ENCODE results near the gene TIAM1.
"Not testable (repeated sequence)": the region's sequence is repeated elsewhere in the genome, so short reads cannot be mapped to it uniquely, and the experiment has no call there.

TIAM1 gene

DNA sequence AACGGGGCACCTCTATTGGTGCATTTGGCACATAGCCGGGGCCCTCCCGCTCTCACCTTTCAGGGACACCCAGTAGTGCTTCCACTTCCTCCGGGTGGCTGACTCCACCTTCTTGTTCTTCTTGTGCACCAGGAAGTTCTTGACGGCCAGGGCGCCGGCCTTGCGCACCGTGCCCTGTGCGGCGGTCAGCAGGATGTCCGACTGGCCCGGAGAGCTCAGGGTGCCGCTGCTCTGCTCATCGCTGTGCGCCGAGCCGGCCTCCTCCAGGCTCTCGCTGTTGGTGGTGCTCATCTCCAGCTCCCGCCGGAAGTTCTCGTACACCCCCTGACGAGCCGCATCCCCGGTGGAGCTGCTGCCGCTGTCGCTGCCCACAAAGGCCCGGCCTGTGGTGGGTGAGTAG lies 92.4 kb downstream of the TIAM1 start:
- DNase-seq = no peak

DNA sequence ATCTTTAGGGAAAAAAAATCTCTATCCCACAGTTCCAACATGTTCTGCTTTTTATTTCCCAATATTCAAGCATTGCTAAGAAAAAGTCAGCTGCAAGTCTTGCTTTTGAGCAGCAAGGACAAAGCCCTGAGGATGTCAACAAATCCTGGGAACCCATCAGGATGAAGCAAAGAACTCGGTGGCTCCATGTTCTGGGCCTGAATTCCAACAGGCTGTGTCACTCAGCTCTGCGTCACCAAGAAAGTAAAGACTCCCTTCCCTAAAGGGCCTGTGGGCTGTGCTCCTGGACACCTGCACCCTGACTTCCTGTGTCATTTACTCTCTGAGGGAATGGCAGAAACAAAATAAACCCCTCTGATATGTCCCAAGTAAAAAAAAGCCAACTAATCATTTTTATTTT lies 95.5 kb downstream of the TIAM1 start:
- DNase-seq = no peak

DNA sequence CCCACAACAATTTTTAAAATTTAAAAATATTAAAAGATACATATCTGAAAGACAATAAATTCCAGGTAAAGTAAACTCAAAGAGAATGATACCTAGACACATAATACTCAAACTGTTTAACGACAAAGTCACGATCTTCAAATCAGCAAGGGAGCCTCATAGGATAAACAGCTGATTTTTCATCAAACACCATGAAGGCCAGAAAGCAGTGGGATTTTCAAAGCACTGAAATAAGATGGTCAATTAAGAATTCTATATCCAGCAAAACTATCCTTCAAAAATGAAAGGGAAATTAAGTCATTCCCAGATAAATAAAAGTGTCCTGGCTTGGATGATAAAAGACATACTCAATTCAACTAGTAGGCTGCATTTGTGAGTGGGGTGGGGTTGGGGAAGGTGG lies 100.5 kb downstream of the TIAM1 start:
- no peak for DNase-seq

DNA sequence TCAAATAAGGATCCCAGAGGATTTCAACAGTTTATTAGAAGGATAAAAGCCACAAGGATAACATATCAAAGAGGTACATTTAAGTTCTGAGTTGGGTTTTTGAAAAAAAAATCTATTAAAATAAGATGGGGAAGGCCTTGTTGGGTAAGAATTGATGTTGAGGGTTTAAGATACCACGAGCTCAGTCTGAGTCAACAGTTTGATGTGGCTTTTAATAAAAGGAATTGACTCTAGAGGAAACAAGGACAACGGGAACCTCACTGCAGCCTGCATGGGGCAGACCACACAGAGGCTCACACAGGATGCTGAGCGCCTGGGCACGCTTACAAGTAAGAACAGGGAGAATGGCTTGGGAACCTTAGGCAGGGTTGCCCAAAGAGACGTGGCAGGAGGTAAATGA lies 107.5 kb downstream of the TIAM1 start:
- DNase-seq = no peak

DNA sequence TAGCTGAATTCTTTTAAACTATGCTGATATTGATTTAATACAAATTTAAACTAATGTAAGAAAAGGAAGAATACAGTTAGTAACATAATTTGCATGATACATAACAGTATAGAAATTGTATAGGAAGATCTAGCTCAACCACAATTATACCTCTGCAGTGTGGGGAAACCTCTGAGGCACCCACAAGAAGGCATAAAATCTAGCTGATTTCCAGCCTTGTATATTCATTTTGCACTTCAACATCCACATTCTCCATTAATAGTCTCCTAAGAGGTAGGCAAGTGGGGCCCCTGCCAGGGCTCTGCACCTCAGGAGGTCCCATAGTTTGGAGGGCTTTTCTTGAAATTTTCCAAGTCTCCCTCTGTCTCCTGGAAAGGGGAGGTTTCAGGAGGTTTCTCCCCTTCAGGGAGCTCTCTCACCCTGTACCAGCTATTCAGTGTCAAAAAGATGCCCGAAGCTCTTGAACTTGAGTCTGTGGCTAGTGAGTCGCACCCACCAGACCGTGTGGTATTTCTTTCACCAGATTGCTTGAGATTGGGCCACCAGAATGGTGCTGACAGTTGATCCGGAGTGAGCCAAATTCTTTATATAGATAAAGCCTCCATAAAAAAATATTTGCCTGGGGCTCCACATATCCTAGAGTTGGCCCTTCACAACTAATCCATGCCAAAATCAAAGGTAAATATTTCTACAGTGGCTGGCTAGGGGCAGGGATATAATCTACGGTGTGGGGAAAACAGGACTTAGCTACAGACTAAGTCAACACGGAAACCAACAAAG lies 108.2 kb downstream of the TIAM1 start:
- no peak for DNase-seq

DNA sequence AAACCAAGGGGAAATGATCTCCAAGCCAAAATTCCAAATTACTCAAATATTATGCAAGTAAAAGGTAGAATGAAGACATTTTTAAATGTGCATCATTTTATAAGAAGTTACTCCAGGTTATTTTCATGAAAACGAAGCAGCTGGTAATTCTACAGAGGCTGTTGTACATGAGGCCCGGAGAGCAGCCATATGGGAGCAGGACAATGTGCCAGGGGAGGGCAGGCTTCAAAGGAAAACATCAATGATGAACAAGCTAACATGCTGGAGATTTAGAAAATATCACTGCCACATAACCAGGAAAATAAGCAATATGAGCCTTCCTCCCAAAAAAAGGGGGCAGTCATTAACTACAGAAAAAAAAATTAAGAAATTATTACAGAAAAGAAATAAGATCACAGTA lies 109.1 kb downstream of the TIAM1 start:
- no peak for DNase-seq

DNA sequence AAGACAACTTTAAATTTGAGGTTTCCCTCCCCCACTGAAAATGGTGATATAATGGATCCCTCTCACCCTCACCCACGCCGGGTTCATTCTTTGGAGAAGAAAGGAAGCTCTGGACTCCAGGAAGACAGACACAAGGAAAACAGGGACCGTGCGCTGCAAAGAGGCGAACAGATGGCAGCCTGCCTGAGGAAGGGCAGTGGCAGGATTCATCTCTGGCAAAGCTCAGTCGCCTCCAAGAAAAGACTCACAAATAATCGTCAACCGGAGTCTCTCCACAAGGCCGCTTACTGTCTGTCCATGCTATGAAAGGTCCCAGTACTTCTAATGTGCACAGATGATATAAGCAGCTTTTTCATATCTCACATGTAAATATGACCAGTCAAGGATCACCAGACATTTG lies 110.3 kb downstream of the TIAM1 start:
- no peak for DNase-seq

DNA sequence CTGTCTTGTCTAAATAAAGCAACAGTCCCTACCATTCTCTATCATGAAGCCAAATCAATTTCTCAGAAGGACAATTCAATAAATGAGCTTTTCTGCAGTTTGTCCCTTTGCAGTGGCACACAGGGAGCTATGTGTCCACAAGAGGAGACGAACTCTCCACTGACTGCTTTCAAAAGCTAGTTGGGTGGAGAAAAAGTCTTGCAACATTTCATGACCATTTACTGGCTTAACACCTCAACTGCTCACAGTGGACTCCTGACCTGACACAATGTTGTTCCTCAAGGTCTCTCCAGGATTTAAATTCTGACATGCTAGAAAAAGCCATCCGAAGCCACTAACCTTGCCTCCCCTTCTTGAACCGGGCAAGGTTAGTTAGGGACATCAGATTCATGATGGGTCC lies 111.7 kb downstream of the TIAM1 start:
- DNase-seq = no peak

DNA sequence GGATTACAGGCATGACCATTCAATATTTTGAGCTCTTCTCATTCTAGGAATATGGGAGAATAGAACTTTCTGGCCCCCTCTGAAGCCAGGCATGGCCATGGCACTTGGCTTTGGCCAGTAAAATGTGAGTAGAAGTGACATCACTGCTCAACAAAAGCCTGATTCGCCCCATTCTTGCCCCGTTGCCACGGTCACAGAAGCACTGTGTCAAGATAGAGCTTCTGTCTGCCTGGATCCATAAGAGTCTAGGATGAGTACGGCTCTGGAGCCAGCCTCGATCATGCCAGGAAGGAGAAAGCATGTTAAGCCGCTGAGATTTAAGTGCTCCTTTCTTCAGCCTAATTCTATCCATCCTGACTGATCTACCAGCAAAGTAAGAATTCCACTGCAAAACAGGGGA lies 113.1 kb downstream of the TIAM1 start:
- no peak for DNase-seq

DNA sequence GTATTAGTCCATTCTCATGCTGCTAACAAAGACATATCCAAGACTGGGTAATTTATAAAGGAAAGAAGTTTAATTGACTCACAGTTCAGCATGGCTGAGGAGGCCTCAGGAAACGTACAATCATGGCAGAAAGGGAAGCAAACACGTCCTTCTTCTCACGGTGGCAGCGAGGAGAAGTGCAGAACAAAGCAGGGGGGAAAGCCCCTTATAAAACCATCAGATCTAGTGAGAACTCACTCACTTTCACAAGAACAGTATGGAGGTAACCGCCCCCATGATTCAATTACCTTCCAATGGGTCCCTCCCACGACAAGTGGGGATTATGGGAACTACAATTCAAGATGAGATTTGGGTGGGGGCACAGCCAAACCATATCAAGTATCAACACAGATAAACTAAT lies 115.3 kb downstream of the TIAM1 start:
- DNase-seq = not testable (repeated sequence)

DNA sequence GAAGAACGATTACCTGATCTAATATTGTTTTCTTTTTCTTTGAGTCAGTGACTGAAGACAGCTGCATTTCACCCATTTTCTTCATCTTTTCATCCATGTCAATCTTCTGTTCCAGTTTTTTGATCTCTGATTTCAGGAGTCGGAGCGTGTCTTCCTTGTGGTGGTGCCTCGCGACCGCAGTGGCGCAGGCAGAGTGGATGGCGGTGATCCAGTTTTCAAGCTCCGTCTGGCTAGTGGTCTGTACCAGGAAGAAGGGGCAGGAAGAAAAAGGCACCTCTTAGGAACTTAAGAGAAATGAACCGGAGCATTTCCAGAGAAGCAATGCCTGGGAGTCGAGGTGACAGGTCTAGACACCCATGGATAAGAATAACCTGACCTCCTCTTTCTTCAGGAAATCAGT lies 118.3 kb downstream of the TIAM1 start:
- no peak for DNase-seq

DNA sequence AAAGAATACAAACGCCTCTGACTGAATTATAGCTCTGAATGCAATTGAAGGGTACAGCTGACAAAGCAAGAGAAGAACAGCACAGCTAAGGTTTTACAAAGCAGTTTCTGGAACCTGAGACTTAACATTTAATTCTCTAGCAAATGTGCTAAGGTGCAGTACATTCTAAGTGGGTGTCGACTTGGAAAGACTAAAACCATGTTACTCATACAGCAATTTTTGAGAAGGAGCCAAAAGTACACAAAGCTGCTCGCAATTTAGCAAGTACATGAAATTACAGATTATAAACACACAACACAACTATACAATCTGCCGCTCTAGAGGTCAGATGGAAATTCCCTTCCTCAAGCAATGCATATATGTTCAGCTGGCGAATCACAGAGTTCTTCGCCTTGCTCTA lies 121.9 kb downstream of the TIAM1 start:
- DNase-seq = no peak

DNA sequence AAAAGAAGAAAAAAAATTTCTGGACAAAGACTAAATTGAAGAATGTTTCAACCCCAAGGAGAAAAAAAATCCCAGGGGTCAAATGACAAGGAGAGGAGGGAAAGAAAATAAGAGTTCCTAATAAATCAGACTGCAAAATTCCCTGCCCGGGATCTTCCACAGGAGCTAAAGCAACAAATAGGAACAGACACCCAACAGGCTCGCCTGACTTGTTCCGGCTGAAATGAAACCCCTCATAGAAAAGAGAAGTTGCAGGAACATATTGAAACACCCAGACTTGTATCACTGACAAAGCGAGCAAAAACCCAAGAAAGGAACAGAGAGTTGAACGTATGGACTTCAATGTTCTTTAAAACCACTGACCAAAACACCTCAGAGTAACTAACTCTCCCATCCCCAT lies 123.0 kb downstream of the TIAM1 start:
- DNase-seq = no peak

DNA sequence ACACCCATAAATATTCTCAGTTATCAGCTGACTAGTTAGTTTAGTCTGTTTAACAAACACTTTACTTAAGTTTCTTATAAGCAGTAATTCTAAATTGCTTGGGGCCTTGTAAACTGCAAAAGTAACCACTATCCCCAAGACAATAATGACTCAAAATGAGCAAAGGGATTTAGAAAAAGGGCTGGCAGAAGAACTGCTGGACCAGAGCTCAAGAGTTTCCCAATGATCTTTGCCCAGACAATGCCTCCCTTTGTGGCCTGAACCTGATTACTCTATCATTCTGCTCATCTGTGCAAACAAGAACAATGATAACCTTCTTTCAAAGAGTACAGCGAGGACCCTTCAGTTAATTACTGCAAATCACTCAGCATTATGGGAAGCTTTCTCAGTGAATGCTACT lies 123.5 kb downstream of the TIAM1 start:
- no peak for DNase-seq

DNA sequence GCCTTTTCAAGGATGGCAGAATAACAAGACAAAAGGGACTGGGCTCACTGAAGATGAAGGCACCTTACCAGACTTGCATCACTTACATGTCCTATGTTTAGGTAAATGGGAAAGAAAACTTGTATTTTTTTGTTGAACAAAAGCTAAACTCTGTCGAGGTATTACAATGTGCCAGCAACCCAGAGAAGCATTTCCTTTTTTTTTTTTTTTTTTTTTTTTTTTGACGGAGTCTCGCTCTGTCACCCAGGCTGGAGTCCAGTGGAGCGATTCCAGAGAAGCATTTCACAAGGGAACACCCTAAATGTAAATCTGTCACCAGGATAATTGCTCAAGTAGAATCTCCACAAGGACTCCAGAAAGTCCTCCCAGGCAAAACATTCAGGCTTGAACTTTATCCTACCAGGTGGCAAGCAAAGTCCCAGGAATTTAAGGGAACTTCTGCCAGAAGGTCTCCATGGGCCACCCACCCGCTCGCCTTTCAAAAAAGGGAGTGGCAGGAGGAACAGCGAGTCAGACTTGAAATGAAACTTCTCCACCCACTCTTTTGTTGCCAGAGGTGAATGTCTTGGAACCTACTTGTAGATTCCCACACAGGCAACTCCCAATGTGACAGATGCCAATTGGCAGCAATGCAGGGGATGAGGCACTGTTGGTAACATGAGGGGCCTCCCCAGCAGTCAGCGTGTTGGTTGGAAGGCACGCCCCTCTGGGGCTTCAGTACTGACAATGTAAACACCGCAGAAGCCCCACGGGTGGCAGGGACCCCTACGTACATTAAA lies 125.0 kb downstream of the TIAM1 start:
- DNase-seq = no peak

DNA sequence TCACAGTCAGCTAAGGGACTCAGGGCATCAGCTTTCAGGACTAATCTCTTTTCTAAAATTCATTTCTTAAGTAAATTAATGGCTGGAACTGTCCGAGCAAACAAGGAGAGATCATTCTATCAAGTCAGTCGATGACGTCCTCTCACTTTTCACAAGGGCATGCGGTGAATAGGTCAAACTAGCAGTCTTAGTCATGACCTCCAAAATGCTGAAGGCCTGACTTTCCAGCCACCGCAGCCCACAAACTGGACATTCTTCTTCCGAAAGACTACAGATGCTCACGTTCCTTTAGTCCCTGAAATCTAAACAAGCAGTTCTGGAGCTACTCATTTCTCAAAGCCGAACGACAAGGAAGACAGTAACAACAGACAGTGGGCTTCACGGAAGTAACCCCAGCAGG lies 127.9 kb downstream of the TIAM1 start:
- no peak for DNase-seq

DNA sequence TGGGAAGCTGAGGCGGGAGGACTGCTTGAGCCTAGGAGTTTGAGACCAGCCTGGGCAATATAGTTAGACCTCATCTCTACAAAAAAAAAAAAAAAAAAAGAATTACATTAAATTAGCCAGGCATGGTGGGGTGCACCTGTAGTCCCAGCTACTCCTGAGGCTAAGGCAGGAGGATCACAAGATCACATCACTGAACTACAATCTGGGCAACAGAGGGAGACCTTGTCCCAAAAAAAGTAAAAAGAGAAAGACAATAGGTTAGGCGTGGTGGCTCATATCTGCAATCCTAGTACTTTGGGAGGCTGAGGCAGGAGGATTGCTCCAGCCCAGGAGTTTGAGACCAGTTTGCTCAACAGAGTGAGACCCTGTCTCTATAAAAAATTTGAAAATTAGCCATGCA lies 130.3 kb downstream of the TIAM1 start:
- no peak for DNase-seq

DNA sequence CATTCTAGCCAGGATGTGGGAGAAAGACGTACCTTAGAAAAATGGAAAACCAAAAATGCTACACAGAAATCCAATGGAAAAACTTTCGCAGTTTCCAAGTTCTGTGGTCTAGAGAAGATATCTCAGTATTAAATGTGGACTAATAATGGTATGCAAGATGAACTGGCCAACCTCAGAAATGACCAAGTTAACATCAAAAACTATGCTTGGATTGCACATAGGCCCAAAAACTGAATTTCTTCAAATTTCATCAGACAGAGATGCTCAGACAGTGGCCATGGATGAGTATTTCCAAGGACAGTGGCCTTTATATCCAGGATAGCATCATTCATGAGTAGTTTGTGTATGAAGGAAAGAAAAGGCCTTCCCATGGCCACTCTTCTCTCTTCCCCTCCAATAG lies 132.2 kb downstream of the TIAM1 start:
- DNase-seq = no peak

DNA sequence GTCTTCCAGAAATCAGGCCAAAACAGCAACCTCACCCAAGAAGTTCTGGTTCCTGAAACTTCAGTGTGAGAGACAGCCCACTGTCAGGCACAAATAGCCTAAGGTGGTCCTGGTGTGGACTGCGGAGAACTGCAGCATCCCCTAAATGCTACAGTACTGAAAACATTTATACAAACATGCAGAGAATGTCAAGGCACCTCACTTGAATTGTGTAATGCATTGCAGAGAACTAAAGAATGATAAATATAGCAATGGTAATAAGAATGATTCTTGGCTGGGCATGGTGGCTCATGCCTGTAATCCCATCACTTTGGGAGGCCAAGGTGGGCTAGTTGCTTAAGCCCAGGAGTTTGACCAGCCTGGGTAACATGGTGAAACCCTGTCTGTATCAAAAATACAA lies 138.6 kb downstream of the TIAM1 start:
- DNase-seq = no peak

DNA sequence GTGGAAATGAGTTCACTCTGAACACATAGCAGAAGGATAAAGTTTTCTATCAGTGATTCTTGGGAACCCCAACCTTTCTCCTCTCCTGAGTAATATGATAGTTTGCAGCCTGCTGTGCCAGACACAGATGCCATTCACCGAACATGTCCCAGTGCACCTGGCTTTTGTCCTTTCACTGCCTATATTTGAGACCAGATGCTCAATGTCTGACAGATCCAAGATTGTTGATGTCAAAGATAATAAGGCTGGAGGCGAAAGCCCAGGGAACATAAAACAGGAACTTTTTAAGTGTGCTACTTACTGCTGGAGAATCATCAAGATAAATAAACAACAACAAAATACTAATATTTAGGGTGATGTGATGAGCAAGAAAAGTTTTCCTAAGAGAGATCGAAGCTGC lies 139.3 kb downstream of the TIAM1 start:
- no peak for DNase-seq

DNA sequence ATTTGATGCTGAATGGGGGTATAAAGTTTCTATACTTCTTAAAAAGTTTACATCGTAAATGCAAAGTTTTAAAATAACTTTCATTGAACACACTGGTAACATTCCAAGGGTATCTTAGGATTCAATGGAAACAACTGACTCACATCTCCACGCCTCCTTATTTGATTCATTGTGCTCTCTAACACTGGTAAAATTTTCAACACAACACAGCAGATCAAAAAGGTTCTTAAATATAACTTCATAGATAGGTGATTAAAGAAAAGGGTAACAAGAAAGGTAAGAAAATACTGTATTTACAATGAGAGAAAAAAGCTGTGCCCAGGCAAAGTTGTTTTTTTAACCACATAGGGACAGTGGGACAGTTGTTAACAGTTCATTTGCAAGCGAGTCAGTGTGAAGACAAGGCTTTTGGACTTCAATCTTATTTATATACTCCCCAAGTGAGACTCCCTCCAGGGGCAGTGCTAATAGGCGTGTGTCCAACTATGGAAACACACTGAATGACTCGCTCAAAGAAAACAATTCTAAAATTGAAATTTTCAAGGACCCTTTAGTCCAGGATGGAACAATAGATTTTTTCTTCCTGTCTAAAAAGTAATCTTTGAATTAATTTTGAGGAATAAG lies 140.5 kb downstream of the TIAM1 start:
- DNase-seq = no peak

DNA sequence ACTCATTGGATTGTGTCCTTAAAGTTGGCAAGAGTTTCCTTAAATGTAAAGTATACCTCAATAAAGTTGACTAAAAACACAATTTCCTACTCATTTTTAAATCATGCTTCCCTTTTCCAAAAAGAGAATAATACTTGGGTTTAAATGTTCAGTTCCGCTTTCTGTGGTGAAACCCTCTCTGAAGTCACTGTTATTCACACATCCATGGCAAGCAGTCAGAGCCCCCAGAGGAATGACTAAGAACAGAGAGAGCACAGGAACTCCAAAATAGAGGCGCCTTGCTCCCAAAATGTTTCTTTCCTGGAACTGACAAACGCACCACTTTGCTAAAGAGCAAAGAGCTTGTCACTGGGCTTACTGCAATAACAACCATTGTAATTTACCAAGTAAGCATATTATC lies 142.5 kb downstream of the TIAM1 start:
- no peak for DNase-seq

DNA sequence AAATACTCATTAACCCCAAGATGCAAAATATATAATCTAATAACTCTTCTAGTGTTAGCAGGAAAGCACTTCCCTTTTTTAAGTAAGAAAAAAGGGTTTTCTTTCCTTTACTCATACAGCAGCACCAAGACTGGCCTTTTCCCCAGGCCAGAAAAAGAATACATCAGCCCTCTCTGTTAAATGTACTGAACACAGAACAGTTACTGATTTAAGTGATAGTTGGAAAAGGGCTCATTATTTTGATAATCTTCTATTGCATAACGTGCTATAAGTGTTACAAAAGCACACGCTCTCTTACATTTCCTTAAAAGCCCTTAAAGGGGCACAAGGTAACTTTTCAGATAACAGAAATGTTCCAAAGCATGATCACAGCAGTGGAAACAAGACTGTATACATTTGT lies 142.9 kb downstream of the TIAM1 start:
- no peak for DNase-seq

DNA sequence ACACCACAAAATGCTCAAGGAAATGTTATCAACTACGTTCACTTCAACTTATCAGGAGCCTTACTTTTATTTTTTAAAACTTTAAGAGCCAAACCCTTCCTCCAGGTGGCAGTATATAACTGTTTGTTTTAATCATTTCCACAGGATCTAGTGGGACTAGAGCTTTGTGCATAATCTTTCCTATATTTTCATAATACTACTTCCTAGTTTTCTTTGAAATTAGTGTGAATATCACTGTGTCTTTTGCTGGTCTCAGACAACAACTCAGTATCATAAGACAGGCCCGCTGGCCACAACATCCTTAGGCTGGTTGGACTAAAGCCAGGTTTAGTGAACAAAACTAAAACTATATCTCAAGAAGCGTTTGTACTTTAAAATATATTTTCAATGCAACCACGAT lies 145.5 kb downstream of the TIAM1 start:
- no peak for DNase-seq
